RCC 7860 (cell line): ENCODE data around the gene NWD2.

Source experiments
- DNase-seq: peaks from one replicate; pipeline ENCODE4 v3.0.0-alpha.2; 2015; ENCODE audit warnings: low spot score
- FAIRE-seq: peaks from 2 replicates; lab custom pipeline; 2012; peaks lifted over from hg19 to GRCh38; lab: Jason Lieb, UNC

Gene NWD2

GRCh38 chr4:37438564-37439279 is 194.2 kb downstream of the NWD2 start:
- DNase-seq (no peak), FAIRE-seq (no peak)

- DNase-seq (no peak), FAIRE-seq (no peak)
Observed at GRCh38 chr4:37439809-37440474, 195.4 kb downstream of the NWD2 start.

GRCh38 chr4:37440501-37440900 is 196.0 kb downstream of the NWD2 start:
- FAIRE-seq (no peak), DNase-seq (no peak)

GRCh38 chr4:37441231-37442061 is 196.9 kb downstream of the NWD2 start:
- peak; percentile 86 for DNase-seq
- FAIRE-seq = no peak

- FAIRE-seq = no peak
- DNase-seq = no peak
Observed at GRCh38 chr4:37442062-37442323, 197.4 kb downstream of the NWD2 start.

- no peak for FAIRE-seq
- DNase-seq = no peak
Observed at GRCh38 chr4:37443137-37443536, 198.6 kb downstream of the NWD2 start.

- DNase-seq (no peak), FAIRE-seq (no peak)
Observed at GRCh38 chr4:37445023-37445422, 200.5 kb downstream of the NWD2 start.

GRCh38 chr4:37446016-37446415 is 201.5 kb downstream of the NWD2 start:
- no peak for FAIRE-seq
- DNase-seq = peak; percentile 85

- FAIRE-seq = no peak
- no peak for DNase-seq
Observed at GRCh38 chr4:37447886-37448285, 203.3 kb downstream of the NWD2 start.

- FAIRE-seq (no peak), DNase-seq (no peak)
Observed at GRCh38 chr4:37450309-37450708, 205.8 kb downstream of the NWD2 start.

- DNase-seq (no peak), FAIRE-seq (no peak)
Observed at GRCh38 chr4:37450911-37451310, 206.4 kb downstream of the NWD2 start.

- DNase-seq (no peak), FAIRE-seq (no peak)
Observed at GRCh38 chr4:37451656-37452055, 207.1 kb downstream of the NWD2 start.

- DNase-seq (peak; percentile 57), FAIRE-seq (peak; percentile 73)
Observed at GRCh38 chr4:37452952-37453280, 208.4 kb downstream of the NWD2 start.

- DNase-seq (no peak), FAIRE-seq (no peak)
Observed at GRCh38 chr4:37453281-37453998, 208.9 kb downstream of the NWD2 start.

- FAIRE-seq = no peak
- DNase-seq = no peak
Observed at GRCh38 chr4:37453999-37454800, 209.7 kb downstream of the NWD2 start.

- FAIRE-seq = no peak
Observed at GRCh38 chr4:37455301-37456131, 211.0 kb downstream of the NWD2 start.

GRCh38 chr4:37461801-37462200 is 217.3 kb downstream of the NWD2 start:
- DNase-seq = no peak
- no peak for FAIRE-seq

More at GRCh38 chr4:37455301-37456131, 211.0 kb downstream of the NWD2 start:
- no peak for DNase-seq

- no peak for FAIRE-seq
- DNase-seq = no peak
Observed at GRCh38 chr4:37463033-37463856, 218.7 kb downstream of the NWD2 start.
